H1 (cell line): ENCODE results near the gene MORC4. TPM values are rescaled to one million over a fixed set of nuclear protein-coding genes. Genes with fewer than 3 reads are reported as not detected.

Experiments
- CTCF ChIA-PET: fragments of 300-600 bp; sonication (Branson Sonifier 250); formaldehyde crosslinking; loops from one replicate; lab custom pipeline; 2021; ENCODE audit not compliant: partially characterized antibody; lab: Charles Lee
- POLR2A ChIA-PET: fragments of 300-600 bp; sonication (Branson Sonifier 250); formaldehyde crosslinking; loops from one replicate; lab custom pipeline; 2021; ENCODE audit warnings: inconsistent platforms; ENCODE audit not compliant: partially characterized antibody; lab: Charles Lee
- DNase-seq, 2 experiments: peaks; one replicate each; pipeline versions ENCODE4 v3.0.0 to v3.0.0-alpha.2; 2010 to 2022; ENCODE audit warnings: low spot score in 2 of 2, low read depth in 1 of 2, mixed read lengths in 1 of 2
- FAIRE-seq: peaks from 2 replicates; lab custom pipeline; 2011; peaks lifted over from hg19 to GRCh38; lab: Jason Lieb, UNC
- H2AFZ ChIP-seq: 2 replicates; pipeline ENCODE4 v1.8.1; 2012; ENCODE audit warnings: low read length, inconsistent platforms
- H2AK5ac ChIP-seq: 2 replicates; pipeline ENCODE4 v1.6.1; 2013; ENCODE audit warnings: low read depth, low read length
- H2BK120ac ChIP-seq: replicated peaks from 2 replicates; pipeline ENCODE3; 2013; ENCODE audit warnings: low read depth, low read length, inconsistent platforms
- H2BK12ac ChIP-seq: 2 replicates; pipeline ENCODE4 v1.6.1; 2013; ENCODE audit warnings: low read depth, low read length
- H2BK15ac ChIP-seq: 2 replicates; pipeline ENCODE4 v1.6.1; 2013; ENCODE audit warnings: low read length
- H2BK20ac ChIP-seq: 2 replicates; pipeline ENCODE4 v1.6.1; 2013; ENCODE audit warnings: low read length
- H2BK5ac ChIP-seq: 2 replicates; pipeline ENCODE4 v1.6.1; 2013; ENCODE audit warnings: low read depth, low read length
- H3K14ac ChIP-seq: 2 replicates; pipeline ENCODE4 v1.6.1; 2013; ENCODE audit warnings: inconsistent platforms; ENCODE audit not compliant: insufficient read length
- H3K18ac ChIP-seq: 2 replicates; pipeline ENCODE4 v1.6.1; 2013; ENCODE audit warnings: low read length; ENCODE audit errors: extremely low read depth
- H3K23ac ChIP-seq: 2 replicates; pipeline ENCODE4 v1.6.1; 2013; ENCODE audit warnings: inconsistent platforms; ENCODE audit not compliant: insufficient read length
- H3K23me2 ChIP-seq: 2 replicates; pipeline ENCODE4 v1.6.1; 2013; ENCODE audit warnings: low read depth, low read length
- H3K27ac ChIP-seq: 2 replicates; pipeline ENCODE4 v1.6.1; 2011; ENCODE audit warnings: low read depth, low read length, inconsistent platforms
- H3K27me3 ChIP-seq, 4 experiments: replicated peaks in 1 of 4; 1 replicate in 1 of 4; 2 replicates in 3 of 4; pipeline versions ENCODE4 v1.6.1 to v1.8.1; 2011 to 2013; ENCODE audit warnings: low read length in 3 of 4, mild to moderate bottlenecking in 3 of 4, inconsistent platforms in 2 of 4, mixed read lengths in 2 of 4, moderate library complexity in 1 of 4; ENCODE audit not compliant: control insufficient read depth in 3 of 4, insufficient read depth in 3 of 4; ENCODE audit errors: extremely low read depth in 1 of 4
- H3K36me3 ChIP-seq, 4 experiments: 2 replicates each; pipeline versions ENCODE4 v1.6.1 to v1.8.1; 2011 to 2013; ENCODE audit warnings: mild to moderate bottlenecking in 4 of 4, low read length in 3 of 4, moderate library complexity in 2 of 4, control low read depth in 1 of 4, inconsistent platforms in 1 of 4; ENCODE audit not compliant: insufficient read depth in 4 of 4, control insufficient read depth in 2 of 4
- H3K4ac ChIP-seq: replicated peaks from 2 replicates; pipeline ENCODE3; 2013; ENCODE audit warnings: low read length, low read depth, mixed read lengths, inconsistent platforms; ENCODE audit not compliant: insufficient read length
- H3K4me1 ChIP-seq, 4 experiments: replicated peaks in 1 of 4; 1 replicate in 1 of 4; 2 replicates in 3 of 4; pipeline versions ENCODE4 v1.6.1 to v1.8.1; 2011 to 2013; ENCODE audit warnings: low read length in 3 of 4, inconsistent platforms in 2 of 4, mixed read lengths in 1 of 4; ENCODE audit not compliant: insufficient read depth in 4 of 4, control insufficient read depth in 3 of 4
- H3K4me2 ChIP-seq, 2 experiments: 2 replicates each; pipeline versions ENCODE4 v1.6.1 to v1.8.1; 2011 to 2013; ENCODE audit warnings: low read depth in 2 of 2, low read length in 2 of 2, control low read depth in 1 of 2, inconsistent platforms in 1 of 2, mild to moderate bottlenecking in 1 of 2; ENCODE audit not compliant: insufficient read depth in 1 of 2
- H3K4me3 ChIP-seq, 4 experiments: fragments of 200-600, 300-600 bp in 1 of 4; sonication (generic), shearing (Covaris generic), sonication (Bioruptor Twin) in 1 of 4; 2 replicates each; pipeline versions ENCODE4 v1.5.1 to v1.8.1; 2011 to 2016; ENCODE audit warnings: low read length in 4 of 4, low read depth in 3 of 4, control low read depth in 2 of 4, inconsistent platforms in 2 of 4, mild to moderate bottlenecking in 2 of 4, mixed read lengths in 1 of 4, moderate library complexity in 1 of 4; ENCODE audit not compliant: insufficient read depth in 2 of 4; ENCODE audit errors: extremely low read depth in 1 of 4
- H3K56ac ChIP-seq: replicated peaks from 2 replicates; pipeline ENCODE3; 2013; ENCODE audit warnings: low read depth, mild to moderate bottlenecking, mixed read lengths, low read length, inconsistent platforms; ENCODE audit not compliant: insufficient read length
- H3K79me1 ChIP-seq: 2 replicates; pipeline ENCODE4 v1.6.1; 2013; ENCODE audit warnings: low read depth, low read length, control low read depth
- H3K79me2 ChIP-seq, 2 experiments: 2 replicates each; pipeline versions ENCODE4 v1.6.1 to v1.8.1; 2012 to 2013; ENCODE audit warnings: low read length in 2 of 2, mild to moderate bottlenecking in 2 of 2, inconsistent platforms in 1 of 2; ENCODE audit not compliant: insufficient read depth in 2 of 2, control insufficient read depth in 1 of 2
- H3K9ac ChIP-seq, 4 experiments: replicated peaks in 1 of 4; 1 replicate in 1 of 4; 2 replicates in 3 of 4; pipeline versions ENCODE4 v1.6.1 to v1.8.1; 2011 to 2013; ENCODE audit warnings: low read depth in 3 of 4, low read length in 3 of 4, control low read depth in 2 of 4, mild to moderate bottlenecking in 2 of 4, moderate library complexity in 2 of 4, inconsistent platforms in 1 of 4; ENCODE audit errors: extremely low read depth in 1 of 4
- H3K9me3 ChIP-seq, 2 experiments: 2 replicates each; pipeline versions ENCODE4 v1.6.1 to v1.8.1; 2012 to 2013; ENCODE audit warnings: mild to moderate bottlenecking in 2 of 2, moderate library complexity in 2 of 2, control low read depth in 1 of 2, inconsistent platforms in 1 of 2, low read depth in 1 of 2, low read length in 1 of 2, mixed read lengths in 1 of 2; ENCODE audit not compliant: insufficient read depth in 2 of 2
- H4K20me1 ChIP-seq, 2 experiments: replicated peaks in 1 of 2; 2 replicates each; pipeline versions ENCODE3 to v1.8.1; 2011 to 2013; ENCODE audit warnings: inconsistent platforms in 2 of 2, low read length in 2 of 2, mild to moderate bottlenecking in 1 of 2; ENCODE audit not compliant: insufficient read depth in 2 of 2, control insufficient read depth in 1 of 2
- H4K5ac ChIP-seq: 2 replicates; pipeline ENCODE4 v1.6.1; 2013; ENCODE audit warnings: low read length, low read depth, mixed read lengths, inconsistent platforms; ENCODE audit not compliant: insufficient read length
- H4K8ac ChIP-seq: 2 replicates; pipeline ENCODE4 v1.8.0; 2013; ENCODE audit warnings: mild to moderate bottlenecking, moderate library complexity, low read length, inconsistent platforms; ENCODE audit not compliant: insufficient read depth; ENCODE audit errors: extremely low read depth
- H4K91ac ChIP-seq: replicated peaks from 2 replicates; pipeline ENCODE3; 2013; ENCODE audit warnings: low read length, mixed read lengths, inconsistent platforms; ENCODE audit not compliant: insufficient read length
- BRCA1 ChIP-seq: IDR thresholded peaks from 2 replicates; pipeline ENCODE4 v1.6.1; 2012; ENCODE audit warnings: low read depth, low read length, improper control_type of control experiment
- CREB1 ChIP-seq: IDR thresholded peaks from 2 replicates; pipeline ENCODE4 v1.6.1; 2012; ENCODE audit warnings: inconsistent platforms
- EP300 ChIP-seq, 2 experiments: IDR thresholded peaks; 1 replicate in 1 of 2; 2 replicates in 1 of 2; pipeline ENCODE4 v1.6.1; 2011 to 2012; ENCODE audit warnings: low read depth in 2 of 2, low read length in 2 of 2, mild to moderate bottlenecking in 2 of 2, borderline replicate concordance in 1 of 2, inconsistent platforms in 1 of 2, moderate library complexity in 1 of 2
- PHF8 ChIP-seq: fragments of 200-600 bp; sonication (generic); conservative IDR thresholded peaks from 2 replicates; pipeline ENCODE4 v1.7.1; 2012; ENCODE audit warnings: low read depth, mild to moderate bottlenecking, inconsistent platforms, low read length, moderate library complexity
- RAD21 ChIP-seq, 2 experiments: IDR thresholded peaks in 1 of 2; conservative IDR thresholded peaks in 1 of 2; 2 replicates each; pipeline ENCODE4 v1.6.1; 2011; ENCODE audit warnings: low read depth in 2 of 2, low read length in 2 of 2, improper control_type of control experiment in 1 of 2, inconsistent platforms in 1 of 2, mild to moderate bottlenecking in 1 of 2, moderate library complexity in 1 of 2
- TEAD4 ChIP-seq: IDR thresholded peaks from 2 replicates; pipeline ENCODE4 v1.6.1; 2012; ENCODE audit warnings: low read depth, low read length, inconsistent platforms, mixed read lengths
- WGBS, 2 experiments: shearing (Covaris generic) in 1 of 2; methylation state at CpG; one replicate each; pipeline versions ENCODE4 v1.1.6 to v1.1.7; 2013 to 2015; ENCODE audit warnings: low lambda C conversion rate in 2 of 2, mixed read lengths in 2 of 2, inconsistent platforms in 1 of 2, low coverage in 1 of 2, missing lambda C conversion rate in 1 of 2; ENCODE audit not compliant: insufficient replicate concordance in 2 of 2, insufficient coverage in 1 of 2, insufficient read length in 1 of 2; ENCODE audit errors: extremely low coverage in 1 of 2, missing lambda C conversion rate in 1 of 2; 5-methylcytosine and 5-hydroxymethylcytosine counted together
- polyA plus RNA-seq, 7 experiments: library from polyadenylated mRNA; depleted of rRNA in 3 of 7; stranded (reverse) in 5 of 7; unstranded in 2 of 7; fragments of >200 nt in 5 of 7; fragments of 200-250 nt in 2 of 7; gene quantifications; 1 replicate in 5 of 7; 2 replicates in 1 of 7; 4 replicates in 1 of 7; pipeline versions ENCODE4 v1.2.1 to v1.2.3, GENCODE V29; 2011 to 2013; ENCODE audit warnings: missing spikeins in 2 of 7, mixed read lengths in 2 of 7
- total RNA-seq: library from RNA; stranded (reverse); fragmentation: NEBNext Ultra II Directional; extraction: Animal tissue kit (Norgen Biotek cat#: 25700); gene quantifications from 2 replicates; pipeline ENCODE4 v1.2.1, GENCODE V29; 2021

Gene MORC4
- total and polyA plus RNA-seq, 2 of the 8 experiments (the other 6 are each of a cell fraction or from before 2014, with no cell fraction given), result 1.4 to 2.5 TPM

- Histone ChIP-seq H3K56ac (no peak overlapping the region), H3K9me3 (no peaks in the 10 kb centered on the region), H2AK5ac (no peak overlapping the region), H3K4me2 (no peak overlapping the region), H3K18ac (no peak overlapping the region), H3K23me2 (no peaks in the 10 kb centered on the region), H3K4me1 (no peaks in the 10 kb centered on the region; a peak in 1 of 7 replicates), H3K27ac (no peak overlapping the region), H4K5ac (no peak overlapping the region), H4K20me1 (no peaks in the 10 kb centered on the region)
- CTCF ChIA-PET, result interaction anchor here (0.5 to 5.6 kb wide), 6 partner anchors 9 to 609 kb away, joined by 3 to 50 read pairs (median 6); partner anchors contain the start of gene CLDN2
- TF ChIP-seq EP300 (IDR thresholded peaks at IDR 0.05; ENCODE audit: borderline replicate concordance in 1 of 2, low read depth in 2 of 2, low read length in 2 of 2), result no peak
- no peak for TF ChIP-seq PHF8
- TF ChIP-seq TEAD4, result no peak
- no peak for TF ChIP-seq CREB1
- no peak for TF ChIP-seq RAD21 (IDR thresholded peaks at IDR 0.05 in 1 of 2, conservative IDR thresholded peaks at IDR 0.05 in 1 of 2; ENCODE audit: low read depth in 2 of 2, low read length in 2 of 2)
- no peak for TF ChIP-seq BRCA1
- TF ChIP-seq, all 59 proteins: peak for 0
- FAIRE-seq (no peak), DNase-seq (no peak)
- no peak overlapping the region for H4K91ac ChIP-seq
- H3K4ac ChIP-seq, result no peak overlapping the region
- no peak overlapping the region for H2BK12ac ChIP-seq
- H3K27me3 ChIP-seq, result no peaks in the 10 kb centered on the region
- no peak overlapping the region for H3K9ac ChIP-seq
- no peaks in the 10 kb centered on the region for H3K79me2 ChIP-seq
- no peaks in the 10 kb centered on the region for H3K36me3 ChIP-seq
- no peak overlapping the region for H3K23ac ChIP-seq
- no peak overlapping the region for H2BK120ac ChIP-seq
- H2AFZ ChIP-seq, result no peak overlapping the region
- 64% methylated on average over 2 of the region's 3 CpGs; no CpG with 5 or more reads in 1 of the 2 experiments for WGBS, 2 experiments
- H2BK5ac ChIP-seq, result no peak overlapping the region
- no peak overlapping the region for H2BK20ac ChIP-seq
- POLR2A ChIA-PET, result no interaction called here
- no peak overlapping the region for H4K8ac ChIP-seq
- no peak overlapping the region for H3K4me3 ChIP-seq
- no peak overlapping the region for H2BK15ac ChIP-seq
- no peaks in the 10 kb centered on the region for H3K79me1 ChIP-seq
- H3K14ac ChIP-seq, result no peak overlapping the region
These were observed 98.7 kb downstream of the MORC4 start for GRCh38 chrX:106901341-106901740.
